ENCODE measurements around the gene GOLGA3. TPM values are rescaled to one million over a fixed set of nuclear protein-coding genes. Genes with fewer than 3 reads are reported as not detected.

Gene GOLGA3
- total and polyA plus RNA-seq, 7 donors, result 7.5 to 40.8 (median 30.5) TPM

DNA sequence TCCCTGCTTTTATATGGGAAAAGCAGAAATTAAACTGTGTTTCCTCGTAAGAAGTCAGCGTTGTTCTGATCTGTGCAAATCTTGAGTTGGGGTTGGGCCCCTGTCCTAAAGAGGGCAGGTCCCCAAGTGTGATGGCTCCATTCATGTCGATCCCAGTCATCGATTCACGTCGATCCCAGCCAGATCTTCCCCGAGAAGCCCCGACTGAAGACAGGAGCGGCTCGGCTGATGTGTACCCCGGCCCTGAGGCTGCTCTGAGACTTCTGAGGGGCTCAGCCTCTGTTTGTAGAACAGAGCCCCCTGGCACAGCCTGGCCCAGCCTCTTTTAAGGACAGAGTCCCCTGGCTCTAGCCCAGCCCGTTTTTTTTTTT is 108.7 kb downstream of the GOLGA3 start:
- H3K36me3 ChIP-seq (ENCODE audit: insufficient read depth in 1 of 2, low read depth in 1 of 2), result peaks cover 11 to 93% of the 10 kb centered on the region in 2 donors
- ATAC-seq (no peak), DNase-seq (no peak)
- H3K9me3 ChIP-seq, result no peaks in the 10 kb centered on the region
- WGBS, 3 donors, result 87 to 91% (median 88%) methylated on average over 12 of the region's 12 CpGs
- H3K27me3 ChIP-seq (ENCODE audit: insufficient read depth in 3 of 3, low read length in 2 of 3), result no peaks in the 10 kb centered on the region
- TF ChIP-seq, protein P1, sequence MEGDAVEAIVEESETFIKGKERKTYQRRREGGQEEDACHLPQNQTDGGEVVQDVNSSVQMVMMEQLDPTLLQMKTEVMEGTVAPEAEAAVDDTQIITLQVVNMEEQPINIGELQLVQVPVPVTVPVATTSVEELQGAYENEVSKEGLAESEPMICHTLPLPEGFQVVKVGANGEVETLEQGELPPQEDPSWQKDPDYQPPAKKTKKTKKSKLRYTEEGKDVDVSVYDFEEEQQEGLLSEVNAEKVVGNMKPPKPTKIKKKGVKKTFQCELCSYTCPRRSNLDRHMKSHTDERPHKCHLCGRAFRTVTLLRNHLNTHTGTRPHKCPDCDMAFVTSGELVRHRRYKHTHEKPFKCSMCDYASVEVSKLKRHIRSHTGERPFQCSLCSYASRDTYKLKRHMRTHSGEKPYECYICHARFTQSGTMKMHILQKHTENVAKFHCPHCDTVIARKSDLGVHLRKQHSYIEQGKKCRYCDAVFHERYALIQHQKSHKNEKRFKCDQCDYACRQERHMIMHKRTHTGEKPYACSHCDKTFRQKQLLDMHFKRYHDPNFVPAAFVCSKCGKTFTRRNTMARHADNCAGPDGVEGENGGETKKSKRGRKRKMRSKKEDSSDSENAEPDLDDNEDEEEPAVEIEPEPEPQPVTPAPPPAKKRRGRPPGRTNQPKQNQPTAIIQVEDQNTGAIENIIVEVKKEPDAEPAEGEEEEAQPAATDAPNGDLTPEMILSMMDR (IDR thresholded peaks at IDR 0.05), result no peak
- intact Hi-C loops (cut with DNase I), result no loop called here
- H3K4me1 ChIP-seq, result no peaks in the 10 kb centered on the region
- H3K27ac ChIP-seq, result no peak overlapping the region
- H3K4me3 ChIP-seq, result no peak overlapping the region

DNA sequence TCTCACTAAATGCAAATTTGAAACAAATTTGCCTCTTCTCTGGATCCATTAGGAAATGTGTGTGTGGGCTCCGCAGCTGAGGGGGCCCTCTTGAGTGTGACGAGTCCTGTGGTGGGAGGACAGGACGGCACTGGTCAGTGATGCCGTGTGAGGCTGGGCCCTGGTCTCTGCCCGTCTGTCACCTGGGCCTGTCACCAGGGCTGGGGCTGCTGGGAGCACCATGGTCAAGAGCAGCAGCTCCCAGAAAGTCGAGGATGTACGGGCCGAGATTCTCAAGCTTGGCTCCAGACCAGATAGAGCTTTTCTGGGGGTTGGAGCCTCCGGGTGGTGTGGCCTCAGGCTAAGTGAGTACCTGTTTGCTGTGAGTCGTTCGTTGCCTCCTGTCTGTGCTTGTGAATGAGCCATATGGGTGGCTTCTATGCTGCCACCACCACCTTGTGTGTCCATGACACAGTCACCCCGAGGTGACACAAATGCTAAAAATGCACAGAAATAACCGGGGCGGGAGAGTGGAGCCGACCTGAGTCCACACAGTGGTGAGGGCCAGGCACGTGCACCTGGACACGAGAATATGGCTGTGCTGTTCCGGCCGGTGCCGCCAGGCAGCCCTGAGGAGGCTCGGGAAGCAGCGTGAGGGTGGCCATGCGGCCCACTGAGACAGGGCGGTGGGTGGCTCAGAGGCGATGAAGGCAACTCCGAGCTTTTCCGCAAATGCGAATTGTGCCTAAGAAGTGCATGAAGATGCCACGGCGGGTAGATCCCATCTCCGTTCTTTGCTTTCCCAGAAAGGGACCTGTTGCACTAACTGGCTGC is 109.3 kb downstream of the GOLGA3 start:
- 90 to 94% (median 90%) methylated on average over 31 of the region's 31 CpGs for WGBS, 3 donors
- TF ChIP-seq, protein P1 (IDR thresholded peaks at IDR 0.05), result no peak
- Histone ChIP-seq H3K4me1 (no peaks in the 10 kb centered on the region), H3K9me3 (no peaks in the 10 kb centered on the region), H3K27ac (no peak overlapping the region), H3K4me3 (no peak overlapping the region), H3K27me3 (ENCODE audit: insufficient read depth in 3 of 3, low read length in 2 of 3) (no peaks in the 10 kb centered on the region), H3K36me3 (ENCODE audit: insufficient read depth in 1 of 2, low read depth in 1 of 2) (peaks cover 15 to 93% of the 10 kb centered on the region in 2 donors)
- ATAC-seq (no peak), DNase-seq (peak in 1 of 2 donors; percentile 39)
- intact Hi-C loops (cut with DNase I), result no loop called here

Other genes with a start within 250 kb of the GOLGA3 start
- gene LRCOL1, start 218.3 kb downstream of the GOLGA3 start, total RNA-seq, result under 1 TPM in 1 of 4 donors, not detected in 3; 0.32 TPM
- gene LRCOL1, start 218.3 kb downstream of the GOLGA3 start, polyA plus RNA-seq, result under 1 TPM in 1 of 3 donors, not detected in 2; 0.13 TPM
- not detected for gene P2RX2, start 210.1 kb downstream of the GOLGA3 start, total RNA-seq
- gene P2RX2, start 210.1 kb downstream of the GOLGA3 start, polyA plus RNA-seq, result under 1 TPM in 1 of 3 donors, not detected in 2; 0.01 TPM
- gene POLE, start 141.5 kb downstream of the GOLGA3 start, total RNA-seq, result 10 to 100 TPM in 3 of 4 donors, 1 to 10 TPM in 1; 6.7 to 15.1 (median 11.7) TPM
- 1 to 10 TPM; 4.2 to 6.0 (median 5.4) TPM for gene POLE, start 141.5 kb downstream of the GOLGA3 start, polyA plus RNA-seq
- gene PXMP2, start 141.3 kb downstream of the GOLGA3 start, total RNA-seq, result 10 to 100 TPM; 13.1 to 36.8 (median 19.3) TPM
- gene PXMP2, start 141.3 kb downstream of the GOLGA3 start, polyA plus RNA-seq, result 10 to 100 TPM; 22.4 to 28.7 (median 23.7) TPM
- 10 to 100 TPM; 35.1 to 62.0 (median 47.6) TPM for gene PGAM5, start 118.0 kb downstream of the GOLGA3 start, total RNA-seq
- 10 to 100 TPM; 25.3 to 52.3 (median 44.6) TPM for gene PGAM5, start 118.0 kb downstream of the GOLGA3 start, polyA plus RNA-seq
- gene ANKLE2, start 67.0 kb downstream of the GOLGA3 start, total RNA-seq, result 10 to 100 TPM; 25.0 to 56.2 (median 31.8) TPM
- gene ANKLE2, start 67.0 kb downstream of the GOLGA3 start, polyA plus RNA-seq, result 10 to 100 TPM; 24.1 to 43.5 (median 29.7) TPM
- 10 to 100 TPM in 2 of 4 donors, 1 to 10 TPM in 2; 7.9 to 13.8 (median 11.3) TPM for gene CHFR, start 58.7 kb upstream of the GOLGA3 start, total RNA-seq
- gene CHFR, start 58.7 kb upstream of the GOLGA3 start, polyA plus RNA-seq, result 10 to 100 TPM in 1 of 3 donors, 1 to 10 TPM in 2; 7.0 to 15.0 (median 9.8) TPM
- 1 to 10 TPM; 6.6 to 8.8 (median 7.8) TPM for gene ZNF605, start 127.4 kb upstream of the GOLGA3 start, total RNA-seq
- 1 to 10 TPM; 1.6 to 4.1 (median 2.5) TPM for gene ZNF605, start 127.4 kb upstream of the GOLGA3 start, polyA plus RNA-seq
- 1 to 10 TPM; 2.9 to 3.9 (median 3.3) TPM for gene ZNF26, start 157.5 kb upstream of the GOLGA3 start, total RNA-seq
- gene ZNF26, start 157.5 kb upstream of the GOLGA3 start, polyA plus RNA-seq, result 1 to 10 TPM; 1.4 to 4.0 (median 2.1) TPM
- gene ZNF84, start 208.6 kb upstream of the GOLGA3 start, total RNA-seq, result 10 to 100 TPM in 3 of 4 donors, 1 to 10 TPM in 1; 9.0 to 11.5 (median 10.5) TPM
- gene ZNF84, start 208.6 kb upstream of the GOLGA3 start, polyA plus RNA-seq, result 10 to 100 TPM in 1 of 3 donors, 1 to 10 TPM in 2; 2.8 to 23.7 (median 4.7) TPM